ENCODE results near the gene C16orf92.
"Not testable (repeated sequence)": the region's sequence is repeated elsewhere in the genome, so short reads cannot be mapped to it uniquely, and the experiment has no call there.

C16orf92 gene

DNA sequence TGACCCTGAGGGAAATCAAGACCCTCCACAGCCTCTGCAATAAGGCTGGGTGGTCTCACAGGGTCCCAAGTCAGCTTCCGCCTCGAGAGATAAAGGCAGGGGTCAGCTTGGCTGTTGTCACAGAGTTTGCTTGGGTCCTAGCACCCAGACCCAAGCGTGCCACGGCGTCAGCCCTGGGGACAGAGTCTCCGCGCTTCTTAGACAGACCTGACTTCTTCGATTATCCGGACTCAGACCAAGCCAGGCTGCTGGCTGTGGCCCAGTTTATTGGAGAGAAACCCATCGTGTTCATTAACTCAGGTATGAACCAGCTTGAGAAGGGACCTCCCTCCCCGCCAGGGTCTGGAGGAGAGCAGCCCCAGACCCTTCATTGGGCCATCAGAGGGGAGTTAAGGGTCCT, 588 bp downstream of the C16orf92 start:
- DNase-seq (ENCODE audit: extremely low read depth in 1 of 2, low read depth in 1 of 2), result no peak

DNA sequence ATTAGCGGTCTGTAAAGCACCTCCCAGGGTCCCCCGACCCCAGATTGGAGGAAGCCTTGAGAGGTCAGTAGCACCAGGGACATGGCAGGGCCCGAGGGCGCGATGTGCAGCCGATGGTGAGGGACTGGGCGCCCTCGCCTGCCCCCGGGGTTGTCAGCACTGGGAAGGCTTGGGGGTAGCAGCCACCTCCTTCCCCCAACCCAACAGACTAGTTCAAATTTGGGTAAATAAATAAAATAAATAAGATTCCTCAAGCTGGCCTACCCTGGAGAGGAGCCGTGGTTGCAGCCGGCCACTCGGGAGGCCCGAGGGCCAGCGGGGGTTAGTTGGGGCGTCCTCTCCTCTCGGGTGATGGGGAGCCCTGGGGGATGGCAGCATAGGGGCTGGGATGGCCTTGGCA, 1.5 kb downstream of the C16orf92 start:
- DNase-seq (ENCODE audit: extremely low read depth in 1 of 2, low read depth in 1 of 2), result no peak

DNA sequence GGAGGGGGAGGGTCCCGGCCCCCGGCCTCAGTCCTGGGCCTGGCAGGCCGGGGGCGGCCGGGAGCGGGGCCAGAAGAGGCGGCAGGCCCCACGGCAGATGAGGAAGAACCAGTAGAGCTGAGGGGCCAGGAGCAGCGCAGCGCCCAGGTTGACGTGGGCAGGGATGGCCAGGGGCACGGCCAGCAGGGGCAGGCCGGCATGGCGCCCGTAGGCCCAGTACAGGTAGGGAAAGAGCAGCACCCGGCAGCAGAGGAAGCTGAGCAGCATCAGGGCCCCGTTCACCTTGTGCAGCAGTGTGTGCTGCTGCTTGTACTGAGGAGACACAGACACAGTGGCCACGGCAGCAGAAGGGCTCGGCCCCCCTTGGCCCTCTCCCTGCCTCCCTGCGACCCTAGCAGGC, 2.2 kb downstream of the C16orf92 start:
- no peak for DNase-seq (ENCODE audit: extremely low read depth in 1 of 2, low read depth in 1 of 2)

DNA sequence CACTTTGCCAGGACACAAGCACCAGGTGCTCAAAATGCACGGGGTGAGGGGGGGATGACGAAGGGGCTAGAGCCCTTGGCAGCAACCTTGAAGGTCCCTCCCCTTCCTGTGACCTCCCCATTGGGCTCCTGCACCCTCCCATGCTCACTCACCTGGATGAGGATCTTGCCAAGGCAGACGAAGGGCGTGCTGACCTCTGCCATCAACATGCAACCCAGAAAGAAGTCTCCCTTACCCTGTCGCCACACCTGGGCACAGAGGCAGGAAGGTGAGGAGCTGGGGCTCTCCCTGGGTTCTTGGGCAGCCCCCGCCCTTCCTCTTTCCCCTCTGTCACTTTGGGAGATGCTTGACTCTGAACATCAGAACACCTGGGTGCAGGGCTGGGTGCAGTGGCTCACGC, 2.6 kb downstream of the C16orf92 start:
- DNase-seq (ENCODE audit: extremely low read depth in 1 of 2, low read depth in 1 of 2), result no peak

DNA sequence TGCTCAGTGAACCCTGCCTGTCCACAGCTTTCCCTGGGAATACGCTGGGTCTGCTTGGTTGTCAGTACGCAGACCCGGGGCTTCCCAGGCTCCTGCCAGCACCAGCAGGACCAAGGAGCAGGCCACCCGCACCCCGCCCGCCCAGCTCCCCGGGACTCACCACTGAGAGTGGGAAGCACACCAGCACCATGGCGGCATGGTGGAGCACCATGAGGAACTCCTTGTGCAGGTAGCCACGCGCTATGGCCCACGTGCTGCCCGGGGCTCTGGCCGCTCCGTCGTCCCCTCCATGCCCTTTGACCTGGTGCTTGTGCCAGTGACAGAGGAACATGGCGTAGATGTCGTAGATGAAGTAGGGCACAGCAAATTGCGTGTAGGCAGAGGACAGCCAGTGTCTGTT, 3.5 kb downstream of the C16orf92 start:
- no peak for DNase-seq (ENCODE audit: extremely low read depth in 1 of 2, low read depth in 1 of 2)

- DNase-seq (ENCODE audit: extremely low read depth in 1 of 2, low read depth in 1 of 2), result no peak
Observed at GRCh38 chr16:30027588-30028437, 4.8 kb downstream of the C16orf92 start.

DNA sequence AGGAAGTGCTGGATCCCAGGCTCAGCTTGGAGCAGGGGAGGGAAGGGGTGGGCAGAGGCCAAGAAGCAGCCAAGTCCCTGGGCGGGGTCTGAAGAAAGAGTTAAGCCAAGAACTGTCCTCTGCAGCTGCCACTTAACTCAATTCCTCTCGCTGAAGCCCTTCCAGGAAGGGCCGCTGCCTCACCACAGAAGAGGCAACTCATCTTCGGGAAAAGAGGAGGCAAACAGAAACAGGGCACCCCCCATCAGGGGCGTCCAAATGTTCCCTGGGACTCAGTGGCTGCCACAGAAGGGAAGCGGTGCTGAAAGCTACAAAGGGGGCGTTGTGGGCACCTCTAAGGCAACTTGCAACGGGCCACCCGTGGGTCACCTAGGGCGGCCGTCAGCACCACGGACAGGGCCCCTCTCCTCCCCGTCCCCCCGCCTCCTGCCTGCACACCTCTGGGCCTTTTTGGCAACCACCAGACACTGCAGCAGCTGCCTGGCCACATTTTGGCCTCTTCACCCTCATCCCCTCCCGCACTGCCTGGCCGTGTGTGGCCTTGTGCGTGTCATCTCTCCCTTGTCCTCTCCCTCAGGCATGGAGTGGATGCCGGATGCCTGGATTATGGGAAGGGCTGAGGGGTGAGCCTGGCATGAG, 5.6 kb downstream of the C16orf92 start:
- DNase-seq (ENCODE audit: extremely low read depth in 1 of 2, low read depth in 1 of 2), result no peak

- DNase-seq (ENCODE audit: extremely low read depth in 1 of 2, low read depth in 1 of 2), result no peak
Observed at GRCh38 chr16:30030011-30030685, 7.2 kb downstream of the C16orf92 start.

- no peak for DNase-seq (ENCODE audit: extremely low read depth in 1 of 2, low read depth in 1 of 2)
Observed at GRCh38 chr16:30030841-30031413, 7.9 kb downstream of the C16orf92 start, which contains the start of gene TLCD3B. TLCD3B (minus strand) TSS chr16:30031271; CDS start chr16:30030527, 744 bp downstream.

- no peak for DNase-seq (ENCODE audit: extremely low read depth in 1 of 2, low read depth in 1 of 2)
Observed at GRCh38 chr16:30031477-30031918, 8.5 kb downstream of the C16orf92 start.

DNA sequence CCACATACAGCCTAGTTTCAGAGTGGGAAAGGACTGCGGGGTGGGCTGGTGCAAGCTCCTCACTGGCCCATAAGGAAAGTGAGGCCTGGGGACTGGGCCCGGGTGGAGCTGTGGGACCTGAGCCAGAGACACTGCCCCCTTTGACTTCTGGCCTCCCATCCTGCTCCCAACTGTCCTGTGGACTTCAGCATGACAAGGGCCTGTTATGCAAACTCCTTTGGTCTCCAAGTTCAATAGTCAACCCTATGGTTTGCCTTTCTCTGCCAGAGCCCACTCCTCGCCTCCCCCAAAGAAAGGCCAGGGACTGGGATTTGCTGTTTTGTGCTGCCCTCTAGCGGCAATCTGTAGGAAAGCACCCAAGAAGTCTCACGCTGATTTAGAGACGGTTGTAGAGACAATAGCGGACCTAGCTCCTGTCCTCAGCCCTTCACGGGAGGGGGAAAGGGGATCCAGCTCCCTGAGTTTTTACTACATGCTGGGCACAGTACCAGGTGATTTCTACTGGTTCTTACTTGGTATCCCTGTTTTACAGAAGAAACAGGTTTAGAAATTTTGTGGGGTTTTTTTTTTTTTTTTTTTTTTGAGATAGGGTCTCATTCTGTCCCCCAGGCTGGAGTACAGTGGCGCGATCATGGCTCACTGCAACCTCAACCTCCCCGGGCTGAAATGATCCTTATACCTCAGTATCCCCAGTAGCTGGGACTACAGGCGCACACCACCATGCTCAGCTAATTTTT, 9.3 kb downstream of the C16orf92 start:
- DNase-seq (ENCODE audit: extremely low read depth in 1 of 2, low read depth in 1 of 2), result peak; percentile 33

GRCh38 chr16:30033270-30033669, 10.3 kb downstream of the C16orf92 start:
- no peak for DNase-seq (ENCODE audit: extremely low read depth in 1 of 2, low read depth in 1 of 2)

DNA sequence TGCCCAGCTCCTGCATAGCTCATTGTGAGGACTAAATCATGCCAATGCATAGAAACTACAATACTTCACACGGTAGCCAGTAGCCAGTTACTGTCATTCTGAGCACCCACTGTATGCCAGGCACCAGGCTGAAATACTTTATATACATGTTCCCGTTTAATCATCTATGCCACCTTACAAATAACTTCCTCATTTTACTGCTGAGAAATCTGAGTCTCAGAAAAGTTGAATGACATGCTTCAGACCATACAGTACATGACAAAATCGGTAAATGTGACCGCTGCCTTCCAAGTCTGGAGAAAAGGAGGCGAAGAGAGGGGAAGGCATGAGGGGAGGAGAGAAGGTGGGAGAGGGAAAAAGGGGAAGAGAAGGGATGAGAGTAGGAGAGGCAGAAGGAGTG, 17.2 kb downstream of the C16orf92 start:
- DNase-seq (ENCODE audit: extremely low read depth in 1 of 2, low read depth in 1 of 2), result no peak

DNA sequence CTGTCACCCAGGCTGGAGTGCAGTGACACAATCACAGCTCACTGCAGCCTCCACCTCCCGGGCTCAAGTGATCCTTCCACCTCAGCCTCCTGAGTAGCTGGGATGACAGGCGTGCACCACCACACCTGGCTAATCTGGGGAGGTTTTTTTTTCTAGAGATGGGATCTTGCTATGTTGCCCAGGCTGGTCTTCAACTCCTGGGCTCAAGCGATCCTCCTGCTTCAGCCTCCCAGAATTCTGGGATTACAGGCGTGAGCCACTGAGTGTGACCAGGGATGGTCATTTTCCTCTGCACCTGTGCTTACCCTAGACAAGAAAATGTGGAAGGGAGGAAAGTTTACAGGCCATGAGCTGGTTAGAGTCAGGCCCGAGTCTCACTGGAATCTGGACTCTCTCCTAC, 17.7 kb downstream of the C16orf92 start:
- DNase-seq (ENCODE audit: extremely low read depth in 1 of 2, low read depth in 1 of 2), result not testable (repeated sequence)

DNA sequence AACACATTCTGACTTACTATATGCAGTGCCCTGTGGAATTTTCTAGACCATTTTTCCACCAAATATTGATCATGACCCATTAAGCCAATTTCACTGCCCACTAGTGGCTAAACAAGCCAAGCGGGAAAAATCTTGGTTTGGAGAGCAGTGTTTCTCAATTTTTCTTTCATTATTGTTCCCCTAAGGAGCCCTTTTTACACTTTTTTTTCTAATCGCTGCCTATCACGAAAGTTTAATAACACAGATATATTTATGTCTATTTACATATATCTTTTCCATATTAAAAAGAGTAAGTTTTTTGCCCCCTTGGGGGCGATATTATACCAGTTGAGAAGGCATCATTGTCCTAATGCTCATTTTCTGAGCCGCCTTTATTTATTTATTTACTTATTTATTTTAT, 18.8 kb downstream of the C16orf92 start:
- DNase-seq (ENCODE audit: extremely low read depth in 1 of 2, low read depth in 1 of 2), result no peak

GRCh38 chr16:30046178-30046577, 23.2 kb downstream of the C16orf92 start:
- no peak for DNase-seq (ENCODE audit: extremely low read depth in 1 of 2, low read depth in 1 of 2)

GRCh38 chr16:30046588-30046987, 23.6 kb downstream of the C16orf92 start:
- no peak for DNase-seq (ENCODE audit: extremely low read depth in 1 of 2, low read depth in 1 of 2)

DNA sequence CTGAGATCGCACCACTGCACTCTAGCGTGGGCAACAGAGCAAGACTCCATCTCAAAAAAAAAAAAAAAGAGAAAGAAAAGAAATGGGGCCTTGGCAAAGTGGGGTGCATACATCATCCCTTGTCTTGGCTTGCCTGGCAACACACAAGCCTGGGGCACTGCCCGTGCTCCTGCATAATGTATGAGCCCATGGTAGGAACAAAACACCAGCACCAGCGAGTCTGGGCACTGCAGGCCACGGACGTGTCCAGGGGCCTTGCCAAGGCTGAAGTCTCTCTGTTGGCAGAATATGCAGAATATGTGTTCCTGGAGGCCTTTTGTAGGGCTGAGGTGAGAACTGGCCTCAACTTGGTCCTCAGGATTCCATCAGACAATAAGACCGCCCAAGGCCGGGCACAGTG, 26.9 kb downstream of the C16orf92 start:
- no peak for DNase-seq (ENCODE audit: extremely low read depth in 1 of 2, low read depth in 1 of 2)

DNA sequence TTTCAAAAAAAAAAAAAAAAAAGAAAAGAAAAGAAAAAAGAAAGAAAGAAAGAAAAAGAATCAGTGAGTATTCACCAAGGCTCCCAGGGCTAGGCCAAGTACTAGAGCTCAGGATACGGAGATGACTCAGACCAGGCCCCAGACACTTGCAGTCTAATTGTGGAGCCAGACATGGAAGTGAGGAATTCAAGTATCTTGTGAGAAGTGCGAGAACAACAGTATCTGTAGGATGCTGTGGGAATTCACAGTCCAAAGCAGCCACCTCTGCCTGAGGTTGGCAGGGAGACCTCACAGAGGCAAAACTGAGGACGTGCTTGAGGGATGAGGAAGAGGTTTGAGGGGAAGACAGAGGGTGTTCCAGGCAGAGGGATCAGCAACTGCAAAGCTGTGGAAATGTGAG, 28.5 kb downstream of the C16orf92 start:
- no peak for DNase-seq (ENCODE audit: extremely low read depth in 1 of 2, low read depth in 1 of 2)

- DNase-seq (ENCODE audit: extremely low read depth in 1 of 2, low read depth in 1 of 2), result peak; percentile 83 to 89
Observed at GRCh38 chr16:30052671-30053372, 29.8 kb downstream of the C16orf92 start.

Measured in stimulated activated CD8-positive, alpha-beta memory T cell treated with anti-CD3 and anti-CD28 coated beads, Interleukin-7, amount 100 ng/mL, for 48 hours (primary cell).